PC-9 (cell line): ENCODE data around the gene SPINK6. TPM values are rescaled to one million over a fixed set of nuclear protein-coding genes. Genes with fewer than 3 reads are reported as not detected.

Source experiments
- BruUV-seq: library from RNA; stranded (reverse); fragments of 400-500 nt; replicated peaks from 2 replicates; lab custom pipeline; 2021; lab: Mats Ljungman, UMichigan
- CTCF ChIA-PET: fragments of 300-600 bp; sonication (Branson Sonifier 250); formaldehyde crosslinking; loops from one replicate; lab custom pipeline; 2022; ENCODE audit warnings: antibody characterized with exemption; lab: Charles Lee
- POLR2A ChIA-PET: fragments of 300-600 bp; sonication (Branson Sonifier 250); formaldehyde crosslinking; loops from one replicate; lab custom pipeline; 2022; ENCODE audit warnings: antibody characterized with exemption; ENCODE audit not compliant: unreplicated experiment; lab: Charles Lee
- DNase-seq, 2 experiments: peaks; one replicate each; pipeline versions ENCODE4 v3.0.0 to v3.0.0-alpha.2; 2015 to 2022; ENCODE audit warnings: mixed read lengths in 1 of 2
- H2AFZ ChIP-seq: fragments of 200-600 bp; sonication (generic); 2 replicates; pipeline ENCODE4 v1.8.1; 2017; ENCODE audit warnings: antibody characterized with exemption
- H3F3A ChIP-seq: fragments of 200-600 bp; sonication (generic); 2 replicates; pipeline ENCODE4 v1.8.1; 2017; ENCODE audit warnings: antibody characterized with exemption, mild to moderate bottlenecking, low read depth; ENCODE audit not compliant: insufficient read depth
- H3K27ac ChIP-seq: fragments of 200-600 bp; sonication (generic); 2 replicates; pipeline ENCODE4 v1.6.1; 2016; ENCODE audit warnings: mixed run types
- H3K27me3 ChIP-seq: fragments of 200-600 bp; sonication (generic); 2 replicates; pipeline ENCODE4 v1.6.1; 2016; ENCODE audit warnings: low read depth, mixed run types; ENCODE audit not compliant: insufficient read depth
- H3K36me3 ChIP-seq: fragments of 200-600 bp; sonication (generic); 2 replicates; pipeline ENCODE4 v1.6.1; 2016; ENCODE audit warnings: low read depth, mixed run types
- H3K4me1 ChIP-seq: fragments of 200-600 bp; sonication (generic); replicated peaks from 2 replicates; pipeline ENCODE4 v1.6.1; 2016; ENCODE audit warnings: mixed run types; ENCODE audit not compliant: insufficient read depth
- H3K4me2 ChIP-seq: fragments of 200-600 bp; sonication (generic); 2 replicates; pipeline ENCODE4 v1.6.1; 2017; ENCODE audit warnings: mixed run types
- H3K4me3 ChIP-seq: fragments of 200-600 bp; sonication (generic); 2 replicates; pipeline ENCODE4 v1.6.1; 2016; ENCODE audit warnings: mixed run types
- H3K79me2 ChIP-seq: fragments of 200-600 bp; sonication (generic); 2 replicates; pipeline ENCODE4 v1.6.1; 2017; ENCODE audit warnings: low read depth, mixed run types
- H3K9me2 ChIP-seq: fragments of 200-600 bp; sonication (generic); 2 replicates; pipeline ENCODE4 v1.8.1; 2017; ENCODE audit warnings: mild to moderate bottlenecking; ENCODE audit not compliant: insufficient read depth
- H3K9me3 ChIP-seq: fragments of 200-600 bp; sonication (generic); 2 replicates; pipeline ENCODE4 v1.8.1; 2016; ENCODE audit warnings: low read depth; ENCODE audit not compliant: insufficient read depth
- H4K20me1 ChIP-seq: fragments of 200-600 bp; sonication (generic); 2 replicates; pipeline ENCODE4 v1.8.1; 2017; ENCODE audit not compliant: insufficient read depth
- CTCF ChIP-seq: fragments of 200-600 bp; sonication (generic); conservative IDR thresholded peaks from 2 replicates; pipeline ENCODE4 v1.6.1; 2017; ENCODE audit warnings: mixed run types, antibody characterized with exemption, mild to moderate bottlenecking, moderate library complexity
- EZH2 ChIP-seq: fragments of 200-600 bp; sonication (generic); IDR thresholded peaks from 2 replicates; pipeline ENCODE4 v1.8.0; 2017; ENCODE audit warnings: antibody characterized with exemption, low read depth
- intact Hi-C: fragments of 100-400 bp; cut with micrococcal nuclease; formaldehyde crosslinking; loops from one replicate; pipeline ENCODE4 v1.10.0; 2022; ENCODE audit not compliant: unreplicated experiment
- total RNA-seq: library from RNA; stranded (reverse); gene quantifications from 2 replicates; pipeline ENCODE4 v1.2.3, GENCODE V29; 2021

Gene SPINK6
- total RNA-seq, 1 experiment from 2014 or later = not detected

GRCh38 chr5:148248894-148249293, 46.1 kb downstream of the SPINK6 start:
- H3K79me2 ChIP-seq = no peaks in the 10 kb centered on the region
- 0 out of 2 replicates have a peak, but pooled peaks cover 3% of the 10 kb centered on the region for H3K9me2 ChIP-seq
- ChIA-PET POLR2A (no interaction called here), CTCF (no interaction called here)
- no peaks in the 10 kb centered on the region for H3K27me3 ChIP-seq
- H3K4me1 ChIP-seq = no peaks in the 10 kb centered on the region
- H4K20me1 ChIP-seq = no peaks in the 10 kb centered on the region
- BruUV-seq = no TSS peak
- no peaks in the 10 kb centered on the region for H3F3A ChIP-seq
- no peak overlapping the region for H3K4me2 ChIP-seq
- H3K9me3 ChIP-seq = no peaks in the 10 kb centered on the region
- H3K4me3 ChIP-seq = no peak overlapping the region
- H3K36me3 ChIP-seq = no peaks in the 10 kb centered on the region
- intact Hi-C loops = no loop called here
- TF ChIP-seq EZH2 = no peak
- TF ChIP-seq CTCF = no peak
- DNase-seq = no peak
- no peak overlapping the region for H3K27ac ChIP-seq
- H2AFZ ChIP-seq = no peak overlapping the region; the same call in 1 of the 2 replicates

GRCh38 chr5:148255456-148255855, 52.6 kb downstream of the SPINK6 start:
- TF ChIP-seq EZH2 (no peak), CTCF (no peak)
- Histone ChIP-seq H3K4me1 (no peaks in the 10 kb centered on the region), H3F3A (no peaks in the 10 kb centered on the region), H2AFZ (no peak overlapping the region), H3K27me3 (no peaks in the 10 kb centered on the region), H3K79me2 (no peaks in the 10 kb centered on the region), H3K27ac (no peak overlapping the region), H3K4me2 (no peak overlapping the region), H3K4me3 (no peak overlapping the region), H3K36me3 (no peaks in the 10 kb centered on the region), H3K9me2 (no peaks in the 10 kb centered on the region), H3K9me3 (no peaks in the 10 kb centered on the region), H4K20me1 (no peaks in the 10 kb centered on the region)
- intact Hi-C loops = no loop called here
- CTCF ChIA-PET = no interaction called here
- DNase-seq = no peak
- POLR2A ChIA-PET = no interaction called here
- no TSS peak for BruUV-seq

GRCh38 chr5:148259288-148259687, 56.4 kb downstream of the SPINK6 start:
- no peaks in the 10 kb centered on the region for H3K79me2 ChIP-seq
- H3K4me2 ChIP-seq = no peak overlapping the region
- BruUV-seq = no TSS peak
- no peaks in the 10 kb centered on the region for H4K20me1 ChIP-seq
- CTCF ChIA-PET = no interaction called here
- DNase-seq = no peak
- no peak for TF ChIP-seq EZH2
- TF ChIP-seq CTCF = no peak
- H2AFZ ChIP-seq = no peak overlapping the region
- no peaks in the 10 kb centered on the region for H3K4me1 ChIP-seq
- no peak overlapping the region for H3K27ac ChIP-seq
- no peaks in the 10 kb centered on the region for H3F3A ChIP-seq
- H3K9me3 ChIP-seq = no peaks in the 10 kb centered on the region
- no peaks in the 10 kb centered on the region for H3K27me3 ChIP-seq
- H3K36me3 ChIP-seq = no peaks in the 10 kb centered on the region
- POLR2A ChIA-PET = no interaction called here
- H3K9me2 ChIP-seq = no peaks in the 10 kb centered on the region
- H3K4me3 ChIP-seq = no peak overlapping the region
- intact Hi-C loops = no loop called here
